ENCODE results near the gene ACY1.

DNA sequence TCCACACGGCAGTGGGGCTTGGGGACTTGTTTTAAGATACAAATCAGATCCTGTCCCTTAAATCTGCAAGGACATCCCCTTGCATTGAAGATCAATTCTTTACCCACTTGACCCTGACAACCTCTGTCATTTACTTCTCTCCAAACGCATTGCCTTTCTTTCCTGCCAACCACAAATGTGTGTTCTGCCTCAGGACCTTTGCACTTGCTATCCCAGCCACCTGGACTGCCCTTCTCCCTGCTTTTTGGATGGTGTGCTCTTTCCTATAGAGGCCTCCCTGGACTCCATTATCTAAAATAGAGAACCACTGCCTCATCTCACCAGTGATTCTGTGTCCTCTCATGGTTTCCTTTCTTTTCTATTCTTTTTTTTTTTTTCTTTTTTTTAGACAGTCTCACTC is 13.8 kb downstream of the ACY1 start:
- TF ChIP-seq, protein P1, sequence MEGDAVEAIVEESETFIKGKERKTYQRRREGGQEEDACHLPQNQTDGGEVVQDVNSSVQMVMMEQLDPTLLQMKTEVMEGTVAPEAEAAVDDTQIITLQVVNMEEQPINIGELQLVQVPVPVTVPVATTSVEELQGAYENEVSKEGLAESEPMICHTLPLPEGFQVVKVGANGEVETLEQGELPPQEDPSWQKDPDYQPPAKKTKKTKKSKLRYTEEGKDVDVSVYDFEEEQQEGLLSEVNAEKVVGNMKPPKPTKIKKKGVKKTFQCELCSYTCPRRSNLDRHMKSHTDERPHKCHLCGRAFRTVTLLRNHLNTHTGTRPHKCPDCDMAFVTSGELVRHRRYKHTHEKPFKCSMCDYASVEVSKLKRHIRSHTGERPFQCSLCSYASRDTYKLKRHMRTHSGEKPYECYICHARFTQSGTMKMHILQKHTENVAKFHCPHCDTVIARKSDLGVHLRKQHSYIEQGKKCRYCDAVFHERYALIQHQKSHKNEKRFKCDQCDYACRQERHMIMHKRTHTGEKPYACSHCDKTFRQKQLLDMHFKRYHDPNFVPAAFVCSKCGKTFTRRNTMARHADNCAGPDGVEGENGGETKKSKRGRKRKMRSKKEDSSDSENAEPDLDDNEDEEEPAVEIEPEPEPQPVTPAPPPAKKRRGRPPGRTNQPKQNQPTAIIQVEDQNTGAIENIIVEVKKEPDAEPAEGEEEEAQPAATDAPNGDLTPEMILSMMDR (IDR thresholded peaks at IDR 0.05; ENCODE audit: low read length) = no peak
- no peak for TF ChIP-seq EZH2phosphoT487 (IDR thresholded peaks at IDR 0.05; ENCODE audit: low read length)
- no peak for TF ChIP-seq EZH2 (optimal IDR thresholded peaks at IDR 0.05; ENCODE audit: low read depth, low read length)

Data from MM.1S (cell line).